Lower leg skin (tissue), 3 donors: ENCODE data around the gene KRTAP10-7.

Source experiments
- CTCF ChIP-seq, 3 donors: fragments of 450-650 bp; IDR thresholded peaks; one replicate each; pipeline ENCODE4 v1.5.1; 2016; ENCODE audit warnings: antibody characterized with exemption in 3 of 3, mild to moderate bottlenecking in 3 of 3, moderate library complexity in 2 of 3
- POLR2A ChIP-seq, 2 donors: fragments of 450-650 bp; IDR thresholded peaks; one replicate each; pipeline ENCODE4 v1.6.1; 2016 to 2017; ENCODE audit warnings: antibody characterized with exemption in 2 of 2, mild to moderate bottlenecking in 1 of 2, moderate library complexity in 1 of 2

GRCh38 chr21:44575307-44576024 lies 24.9 kb upstream of the KRTAP10-7 start:
- TF ChIP-seq CTCF (IDR thresholded peaks at IDR 0.05), result no peak
- no peak for TF ChIP-seq POLR2A (IDR thresholded peaks at IDR 0.05)
